ENCODE data around the gene NRXN3. TPM values are rescaled to one million over a fixed set of nuclear protein-coding genes. Genes with fewer than 3 reads are reported as not detected.

The NRXN3 gene
- total and polyA plus RNA-seq, 2 of the 4 experiments (the other 2 are of a cell fraction) = 4.8 to 25.1 TPM

- ATAC-seq (ENCODE audit: low read depth) (no peak), DNase-seq (no peak)
- Histone ChIP-seq H2BK5ac (ENCODE audit: low read depth, low read length, poor library complexity, severe bottlenecking) (no peak overlapping the region), H4K91ac (ENCODE audit: insufficient read depth, low read depth, low read length) (no peak overlapping the region), H2AK5ac (ENCODE audit: low read depth, low read length) (no peak overlapping the region), H3K4ac (ENCODE audit: low read depth, low read length) (no peak overlapping the region), H2AFZ (replicated peaks; ENCODE audit: low read length, poor library complexity) (no peak overlapping the region), H2AK9ac (replicated peaks; ENCODE audit: low read depth, low read length, poor library complexity) (no peak overlapping the region), H4K8ac (ENCODE audit: low read depth in 2 of 2, low read length in 2 of 2) (no peak overlapping the region), H2BK120ac (ENCODE audit: low read depth, low read length) (no peak overlapping the region), H3K9ac (ENCODE audit: low read depth, low read length) (no peak overlapping the region), H3K23ac (ENCODE audit: low read depth, low read length) (no peak overlapping the region), H3K36me3 (ENCODE audit: control insufficient read depth, insufficient read depth, low read length) (no peaks in the 10 kb centered on the region), H2BK20ac (ENCODE audit: low read depth, low read length) (no peak overlapping the region), H3K56ac (ENCODE audit: extremely low read depth, insufficient read depth, low read length) (no peak overlapping the region), H3K4me1 (ENCODE audit: control insufficient read depth, insufficient read depth, low read length) (no peaks in the 10 kb centered on the region), H3K79me1 (ENCODE audit: low read depth in 1 of 2, low read length in 2 of 2) (no peaks in the 10 kb centered on the region), H2BK15ac (ENCODE audit: low read depth, low read length) (no peak overlapping the region), H3K9me3 (ENCODE audit: control insufficient read depth, insufficient read depth, low read length) (no peaks in the 10 kb centered on the region), H3K18ac (ENCODE audit: low read depth, low read length) (no peak overlapping the region), H4K5ac (ENCODE audit: low read depth, low read length) (no peak overlapping the region), H3K27me3 (ENCODE audit: control insufficient read depth, insufficient read depth, low read length) (no peaks in the 10 kb centered on the region; the same call in 1 of the 2 replicates), H3K27ac (ENCODE audit: insufficient read depth, low read length) (no peak overlapping the region), H3K9me1 (ENCODE audit: insufficient read depth, low read length) (no peaks in the 10 kb centered on the region), H4K20me1 (ENCODE audit: insufficient read depth, low read length) (no peaks in the 10 kb centered on the region), H3K4me2 (ENCODE audit: low read depth, low read length) (no peak overlapping the region), H3K4me3 (ENCODE audit: insufficient read depth, low read depth, low read length) (no peak overlapping the region), H3K14ac (replicated peaks; ENCODE audit: low read depth, low read length) (no peak overlapping the region)
- intact Hi-C loops (cut with micrococcal nuclease) = no loop called here
- ChIA-PET CTCF (no interaction called here), POLR2A (ENCODE audit: unreplicated experiment) (no interaction called here)
- TF ChIP-seq RFX5 (IDR thresholded peaks at IDR 0.05; ENCODE audit: low read depth, low read length) (no peak), CEBPB (IDR thresholded peaks at IDR 0.05; ENCODE audit: low read depth, low read length) (no peak), RCOR1 (IDR thresholded peaks at IDR 0.05; ENCODE audit: insufficient replicate concordance, low read length) (no peak), RAD21 (IDR thresholded peaks at IDR 0.05; ENCODE audit: low read length) (no peak)
- no TSS peak for BruUV-seq (replicated peaks)
- in situ Hi-C loops (cut with MboI; ENCODE audit: low sequenced_read_pairs) = no loop called here
- no CpG with 5 or more reads among the region's 4 CpGs for WGBS, 2 experiments (ENCODE audit: extremely low coverage in 2 of 2, insufficient read length in 1 of 2)
- dilution Hi-C loops (cut with HindIII; ENCODE audit: low sequenced_read_pairs, unreplicated experiment) = no loop called here
Measured at GRCh38 chr14:79165471-79166090, 995.4 kb downstream of the NRXN3 start.

Data from IMR-90 (cell line).